Measurements from ENCODE around the gene DOCK9.

Gene DOCK9

GRCh38 chr13:98927951-98928927 lies 49.6 kb downstream of the DOCK9 start:
- TF ChIP-seq CTCF (IDR thresholded peaks at IDR 0.05; ENCODE audit: extremely low read depth, missing control alignments): no peak
- no peak for DNase-seq (ENCODE audit: low spot score)

- no peak for DNase-seq (ENCODE audit: low spot score)
- TF ChIP-seq CTCF (IDR thresholded peaks at IDR 0.05; ENCODE audit: extremely low read depth, missing control alignments): no peak
Measured at GRCh38 chr13:98925949-98926348, 51.9 kb downstream of the DOCK9 start.

GRCh38 chr13:98923641-98924397 lies 54.0 kb downstream of the DOCK9 start:
- TF ChIP-seq CTCF (IDR thresholded peaks at IDR 0.05; ENCODE audit: extremely low read depth, missing control alignments): no peak
- DNase-seq (ENCODE audit: low spot score): no peak

- no peak for DNase-seq (ENCODE audit: low spot score)
- no peak for TF ChIP-seq CTCF (IDR thresholded peaks at IDR 0.05; ENCODE audit: extremely low read depth, missing control alignments)
Measured at GRCh38 chr13:98922306-98922705, 55.6 kb downstream of the DOCK9 start.

GRCh38 chr13:98921786-98922185 lies 56.1 kb downstream of the DOCK9 start:
- no peak for TF ChIP-seq CTCF (IDR thresholded peaks at IDR 0.05; ENCODE audit: extremely low read depth, missing control alignments)
- DNase-seq (ENCODE audit: low spot score): no peak

- no peak for DNase-seq (ENCODE audit: low spot score)
- no peak for TF ChIP-seq CTCF (IDR thresholded peaks at IDR 0.05; ENCODE audit: extremely low read depth, missing control alignments)
Measured at GRCh38 chr13:98921015-98921580, 56.8 kb downstream of the DOCK9 start.

- no peak for TF ChIP-seq CTCF (IDR thresholded peaks at IDR 0.05; ENCODE audit: extremely low read depth, missing control alignments)
- DNase-seq (ENCODE audit: low spot score): no peak
Measured at GRCh38 chr13:98919566-98919965, 58.3 kb downstream of the DOCK9 start.
